Lower leg skin (tissue), 3 donors: ENCODE data around the gene DZANK1.

Experiments used
- POLR2A ChIP-seq, 2 donors: fragments of 450-650 bp; IDR thresholded peaks; one replicate each; pipeline ENCODE4 v1.6.1; 2016 to 2017; ENCODE audit warnings: antibody characterized with exemption in 2 of 2, mild to moderate bottlenecking in 1 of 2, moderate library complexity in 1 of 2
- TF ChIP-seq, protein P1 (sequence below), 3 donors: fragments of 450-650 bp; IDR thresholded peaks; one replicate each; pipeline ENCODE4 v1.5.1; 2016; ENCODE audit warnings: antibody characterized with exemption in 3 of 3, mild to moderate bottlenecking in 3 of 3, moderate library complexity in 2 of 3

- TF ChIP-seq, protein P1, sequence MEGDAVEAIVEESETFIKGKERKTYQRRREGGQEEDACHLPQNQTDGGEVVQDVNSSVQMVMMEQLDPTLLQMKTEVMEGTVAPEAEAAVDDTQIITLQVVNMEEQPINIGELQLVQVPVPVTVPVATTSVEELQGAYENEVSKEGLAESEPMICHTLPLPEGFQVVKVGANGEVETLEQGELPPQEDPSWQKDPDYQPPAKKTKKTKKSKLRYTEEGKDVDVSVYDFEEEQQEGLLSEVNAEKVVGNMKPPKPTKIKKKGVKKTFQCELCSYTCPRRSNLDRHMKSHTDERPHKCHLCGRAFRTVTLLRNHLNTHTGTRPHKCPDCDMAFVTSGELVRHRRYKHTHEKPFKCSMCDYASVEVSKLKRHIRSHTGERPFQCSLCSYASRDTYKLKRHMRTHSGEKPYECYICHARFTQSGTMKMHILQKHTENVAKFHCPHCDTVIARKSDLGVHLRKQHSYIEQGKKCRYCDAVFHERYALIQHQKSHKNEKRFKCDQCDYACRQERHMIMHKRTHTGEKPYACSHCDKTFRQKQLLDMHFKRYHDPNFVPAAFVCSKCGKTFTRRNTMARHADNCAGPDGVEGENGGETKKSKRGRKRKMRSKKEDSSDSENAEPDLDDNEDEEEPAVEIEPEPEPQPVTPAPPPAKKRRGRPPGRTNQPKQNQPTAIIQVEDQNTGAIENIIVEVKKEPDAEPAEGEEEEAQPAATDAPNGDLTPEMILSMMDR (IDR thresholded peaks at IDR 0.05): no peak
- no peak for TF ChIP-seq POLR2A (IDR thresholded peaks at IDR 0.05)
Observed at GRCh38 chr20:18496740-18497592, 30.1 kb upstream of the DZANK1 start, which contains the start of gene RBBP9.
